ENCODE results near the gene HNF1B.

Gene HNF1B

GRCh38 chr17:37732316-37732715, 12.5 kb downstream of the HNF1B start:
- no peak for DNase-seq

- DNase-seq, result no peak
Measured at GRCh38 chr17:37731056-37731455, 13.8 kb downstream of the HNF1B start.

- no peak for DNase-seq
Measured at GRCh38 chr17:37729905-37730304, 15.0 kb downstream of the HNF1B start.

GRCh38 chr17:37726891-37727675, 17.8 kb downstream of the HNF1B start:
- no peak for DNase-seq

GRCh38 chr17:37726248-37726647, 18.6 kb downstream of the HNF1B start:
- no peak for DNase-seq

- DNase-seq, result no peak
Measured at GRCh38 chr17:37725601-37726146, 19.2 kb downstream of the HNF1B start.

- DNase-seq, result no peak
Measured at GRCh38 chr17:37725021-37725595, 19.8 kb downstream of the HNF1B start.

GRCh38 chr17:37720989-37721388, 23.9 kb downstream of the HNF1B start:
- DNase-seq, result no peak

- DNase-seq, result no peak
Measured at GRCh38 chr17:37719866-37720265, 25.0 kb downstream of the HNF1B start.

GRCh38 chr17:37718324-37719048, 26.4 kb downstream of the HNF1B start:
- DNase-seq, result no peak

- DNase-seq, result no peak
Measured at GRCh38 chr17:37717627-37718323, 27.1 kb downstream of the HNF1B start.

GRCh38 chr17:37714897-37715296, 30.0 kb downstream of the HNF1B start:
- no peak for DNase-seq

- DNase-seq, result no peak
Measured at GRCh38 chr17:37713624-37714023, 31.2 kb downstream of the HNF1B start.

- no peak for DNase-seq
Measured at GRCh38 chr17:37713028-37713431, 31.8 kb downstream of the HNF1B start.

- DNase-seq, result no peak
Measured at GRCh38 chr17:37711113-37711512, 33.7 kb downstream of the HNF1B start.

- DNase-seq, result no peak
Measured at GRCh38 chr17:37710344-37710886, 34.4 kb downstream of the HNF1B start.

- no peak for DNase-seq
Measured at GRCh38 chr17:37708616-37709212, 36.1 kb downstream of the HNF1B start.

- no peak for DNase-seq
Measured at GRCh38 chr17:37708008-37708615, 36.7 kb downstream of the HNF1B start.

- no peak for DNase-seq
Measured at GRCh38 chr17:37706446-37706845, 38.4 kb downstream of the HNF1B start.

- DNase-seq, result no peak
Measured at GRCh38 chr17:37702598-37702997, 42.3 kb downstream of the HNF1B start.

- DNase-seq, result peak; percentile 33
Measured at GRCh38 chr17:37701496-37701898, 43.4 kb downstream of the HNF1B start.

- no peak for DNase-seq
Measured at GRCh38 chr17:37700881-37701280, 44.0 kb downstream of the HNF1B start.
